GM12872 (cell line): ENCODE measurements around the gene LSAMP.

Experiments
- CTCF ChIP-seq: IDR thresholded peaks from 3 replicates; pipeline ENCODE4 v1.5.1; 2011; ENCODE audit warnings: low read depth, mild to moderate bottlenecking, low read length, moderate library complexity; ENCODE audit not compliant: insufficient read depth

LSAMP gene

GRCh38 chr3:115928376-115928775 is 516.9 kb downstream of the LSAMP start:
- TF ChIP-seq CTCF: no peak

DNA sequence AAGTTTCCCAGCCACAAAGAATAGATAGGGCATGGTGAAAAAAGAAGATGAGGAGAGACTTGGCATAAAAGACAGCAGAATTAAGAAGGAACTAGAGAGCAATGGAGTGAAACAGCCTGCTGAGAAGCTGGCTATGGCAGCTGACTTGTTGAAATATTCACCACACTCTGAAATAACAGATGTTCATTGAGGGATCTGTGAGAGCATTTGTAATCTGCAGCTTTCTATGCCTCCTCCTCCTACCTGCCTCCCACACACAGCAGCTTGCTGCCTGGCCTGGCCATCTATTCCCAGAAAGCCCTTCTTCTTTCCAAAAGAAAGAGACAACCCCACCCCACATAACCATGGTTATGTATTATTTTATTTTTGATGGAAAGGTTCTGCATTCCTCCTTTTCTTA is 518.1 kb downstream of the LSAMP start:
- TF ChIP-seq CTCF: no peak

- peak; percentile 51; the same call in 2 of the 3 replicates for TF ChIP-seq CTCF
Observed at GRCh38 chr3:115922681-115923347, 522.5 kb downstream of the LSAMP start.

GRCh38 chr3:115921711-115922110 is 523.6 kb downstream of the LSAMP start:
- TF ChIP-seq CTCF: no peak

DNA sequence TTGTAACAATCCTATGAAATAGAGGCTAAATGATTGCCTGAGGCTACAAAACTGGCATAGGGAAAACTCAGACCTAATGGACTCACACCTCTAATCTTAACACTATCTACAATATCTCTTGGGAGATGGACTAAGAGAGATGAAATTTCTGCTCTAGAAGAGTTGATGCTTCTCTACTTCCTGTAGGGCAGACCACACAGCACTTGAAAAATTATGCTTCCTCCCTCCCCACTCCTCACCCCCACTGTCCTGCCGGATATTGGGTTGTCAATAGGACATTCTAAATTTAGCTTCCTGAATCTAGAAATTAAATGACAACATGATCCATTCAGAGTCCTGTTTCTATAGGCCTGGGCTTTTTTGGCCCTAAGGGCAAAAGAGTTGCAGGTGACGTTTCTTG is 526.4 kb downstream of the LSAMP start:
- TF ChIP-seq CTCF: no peak

- no peak for TF ChIP-seq CTCF
Observed at GRCh38 chr3:115916866-115917265, 528.4 kb downstream of the LSAMP start.

DNA sequence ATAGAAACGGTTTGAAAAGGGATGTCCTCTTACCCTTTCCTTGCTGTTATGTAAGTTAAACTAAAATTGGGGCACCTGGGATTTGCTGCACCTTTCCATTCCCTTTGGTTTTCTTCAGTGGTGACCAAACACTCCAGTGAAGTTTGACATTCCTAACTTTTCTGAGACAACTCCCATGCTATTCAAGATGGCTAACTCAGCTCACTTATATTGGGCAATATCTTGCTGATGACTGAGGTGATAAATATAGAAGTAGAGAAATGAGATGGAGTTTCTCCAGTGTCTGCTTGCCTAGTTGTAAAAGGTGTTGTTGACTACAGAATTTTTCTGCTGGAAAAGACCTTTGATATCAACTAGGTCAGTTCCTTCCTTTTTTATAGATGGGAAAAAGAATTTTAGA is 530.2 kb downstream of the LSAMP start:
- TF ChIP-seq CTCF: no peak
